Testis (tissue), 3 donors: ENCODE results near the gene SPEN. TPM values are rescaled to one million over a fixed set of nuclear protein-coding genes. Genes with fewer than 3 reads are reported as not detected.
A peak's percentile ranks its signal among the peaks of the same experiment; 100 is the strongest.

Experiments used
- DNase-seq: peaks from one replicate; pipeline ENCODE4 v3.0.0-alpha.2; 2019
- H3K27ac ChIP-seq, 2 donors: fragments of 200-600 bp; sonication (generic); one replicate each; pipeline ENCODE4 v1.5.1; 2019
- H3K27me3 ChIP-seq: fragments of 200-600 bp; sonication (generic); one replicate; pipeline ENCODE4 v1.5.1; 2019
- H3K36me3 ChIP-seq: fragments of 200-600 bp; sonication (generic); one replicate; pipeline ENCODE4 v1.5.1; 2017; ENCODE audit warnings: low read depth; ENCODE audit errors: missing control alignments
- H3K4me1 ChIP-seq: fragments of 200-600 bp; sonication (generic); one replicate; pipeline ENCODE4 v1.5.1; 2019
- H3K4me3 ChIP-seq, 2 donors: fragments of 200-600 bp; sonication (generic); one replicate each; pipeline ENCODE4 v1.5.1; 2017 to 2019
- H3K9me3 ChIP-seq: fragments of 200-600 bp; sonication (generic); one replicate; pipeline ENCODE4 v1.5.1; 2017
- CTCF ChIP-seq, 3 experiments: fragments of 450-650 bp in 2 of 3; fragments of 200-600 bp in 1 of 3; sonication (generic) in 1 of 3; IDR thresholded peaks; one replicate each; pipeline ENCODE4 v1.5.1; 2016 to 2019; ENCODE audit warnings: antibody characterized with exemption in 3 of 3, mild to moderate bottlenecking in 2 of 3, moderate library complexity in 1 of 3
- POLR2A ChIP-seq: fragments of 450-650 bp; IDR thresholded peaks from one replicate; pipeline ENCODE4 v1.6.1; 2017; ENCODE audit warnings: antibody characterized with exemption, mild to moderate bottlenecking, moderate library complexity
- WGBS, 2 donors: methylation state at CpG; one replicate each; pipeline ENCODE4 v1.1.5; 2018; 5-methylcytosine and 5-hydroxymethylcytosine counted together
- intact Hi-C: fragments of 100-400 bp; cut with DNase I; formaldehyde crosslinking; loops from one replicate; pipeline ENCODE4 v1.15.1; 2023; ENCODE audit warnings: low total_unique reads
- polyA plus RNA-seq: library from polyadenylated mRNA; stranded (reverse); fragments of 350-450 nt; fragmentation: Illumina TruSeq; extraction: RNeasy Lipid Tissue Mini Kit (QIAGEN cat#74804); gene quantifications from one replicate; pipeline ENCODE4 v1.2.3, GENCODE V29; 2014; ENCODE audit warnings: low read depth, low replicate concordance; ENCODE audit not compliant: insufficient read depth
- total RNA-seq, 2 donors: library from RNA; depleted of rRNA; stranded (reverse); fragments of >200 nt; gene quantifications; one replicate each; pipeline ENCODE4 v1.2.3, GENCODE V29; 2016

SPEN gene
- total and polyA plus RNA-seq, 3 donors from 2014 or later = 53.2 to 60.6 (median 54.8) TPM

DNA sequence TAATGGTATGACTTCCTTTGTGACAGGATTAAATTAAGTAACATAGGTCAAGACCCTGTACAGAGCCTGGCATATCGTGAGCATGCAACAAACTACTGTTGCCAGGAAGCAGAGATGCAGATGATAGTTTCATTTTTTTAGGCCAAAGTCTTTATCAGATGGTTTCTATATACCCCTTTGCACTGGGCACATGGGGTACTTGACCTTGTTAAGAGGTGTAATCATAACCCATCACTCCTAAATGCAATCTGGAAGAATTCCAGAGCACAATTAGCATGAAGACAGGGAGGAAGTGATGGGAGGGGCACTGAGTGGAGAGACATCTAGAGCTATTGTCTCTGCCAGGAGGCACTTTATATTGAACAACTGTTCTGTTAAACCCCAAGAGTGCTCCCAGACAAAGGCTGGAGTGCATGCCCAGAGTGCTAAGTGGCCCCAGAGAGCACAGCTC is 106.3 kb downstream of the SPEN start:
- Histone ChIP-seq H3K27me3 (no peaks in the 10 kb centered on the region), H3K4me3 (no peak overlapping the region), H3K9me3 (no peaks in the 10 kb centered on the region), H3K4me1 (peaks cover 52% of the 10 kb centered on the region), H3K27ac (peak overlapping the region in 1 of 2 donors; percentile 95), H3K36me3 (no peaks in the 10 kb centered on the region)
- TF ChIP-seq POLR2A (no peak), CTCF (IDR thresholded peaks at IDR 0.05) (no peak)
- no peak for DNase-seq
- intact Hi-C loops = no loop called here
- WGBS, 2 donors = 27 to 55% methylated on average over 1 of the region's 1 CpG

- Histone ChIP-seq H3K36me3 (no peaks in the 10 kb centered on the region), H3K4me1 (peaks cover 47% of the 10 kb centered on the region), H3K27ac (peak overlapping the region in 1 of 2 donors; percentile 95), H3K4me3 (no peak overlapping the region), H3K9me3 (no peaks in the 10 kb centered on the region), H3K27me3 (no peaks in the 10 kb centered on the region)
- DNase-seq = no peak
- 93 to 100% methylated on average over 3 of the region's 3 CpGs for WGBS, 2 donors
- no peak for TF ChIP-seq CTCF (IDR thresholded peaks at IDR 0.05)
- TF ChIP-seq POLR2A = no peak
- intact Hi-C loops = no loop called here
Observed at GRCh38 chr1:15954316-15954715, 106.8 kb downstream of the SPEN start.

- TF ChIP-seq CTCF (IDR thresholded peaks at IDR 0.05) (no peak), POLR2A (no peak)
- Histone ChIP-seq H3K27ac (no peak overlapping the region), H3K9me3 (no peaks in the 10 kb centered on the region), H3K4me1 (peaks cover 35% of the 10 kb centered on the region), H3K4me3 (no peak overlapping the region), H3K27me3 (no peaks in the 10 kb centered on the region), H3K36me3 (no peaks in the 10 kb centered on the region)
- DNase-seq = no peak
- intact Hi-C loops = no loop called here
- WGBS, 2 donors = 94 to 97% methylated on average over 2 of the region's 2 CpGs
Observed at GRCh38 chr1:15955552-15955951, 108.0 kb downstream of the SPEN start.

DNA sequence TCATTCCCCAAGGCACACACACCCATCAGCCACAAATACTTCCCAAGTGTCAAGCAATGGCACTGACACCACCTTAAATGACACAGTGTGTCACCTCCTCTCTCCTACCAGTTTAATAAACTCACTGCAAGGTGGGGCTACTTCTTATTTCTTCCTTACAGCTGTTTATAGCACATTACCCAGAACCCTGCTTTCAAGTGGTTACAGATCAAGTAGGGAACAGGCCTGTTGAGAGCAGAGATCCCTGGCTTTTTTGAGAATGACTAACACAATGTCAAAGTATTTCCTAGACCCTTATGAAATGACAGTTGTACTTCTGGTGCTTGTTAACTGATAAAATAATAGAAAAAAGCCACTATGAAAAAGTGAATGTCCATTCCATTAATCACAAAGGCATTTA is 108.6 kb downstream of the SPEN start:
- no peak for DNase-seq
- intact Hi-C loops = no loop called here
- Histone ChIP-seq H3K36me3 (no peaks in the 10 kb centered on the region), H3K4me1 (peaks cover 29% of the 10 kb centered on the region), H3K27ac (no peak overlapping the region), H3K4me3 (no peak overlapping the region), H3K9me3 (no peaks in the 10 kb centered on the region), H3K27me3 (no peaks in the 10 kb centered on the region)
- TF ChIP-seq POLR2A = no peak
- no peak for TF ChIP-seq CTCF (IDR thresholded peaks at IDR 0.05)

- Histone ChIP-seq H3K36me3 (no peaks in the 10 kb centered on the region), H3K9me3 (no peaks in the 10 kb centered on the region), H3K4me3 (no peak overlapping the region), H3K4me1 (peaks cover 21% of the 10 kb centered on the region), H3K27ac (no peak overlapping the region), H3K27me3 (no peaks in the 10 kb centered on the region)
- TF ChIP-seq POLR2A (no peak), CTCF (IDR thresholded peaks at IDR 0.05) (peak in 1 of 3 experiments; percentile 13)
- DNase-seq = no peak
- WGBS, 2 donors = 74 to 90% methylated on average over 15 of the region's 15 CpGs
- intact Hi-C loops = no loop called here
Observed at GRCh38 chr1:15957221-15958095, 110.0 kb downstream of the SPEN start.
